ENCODE results near the gene TUBB4B.

TUBB4B gene

DNA sequence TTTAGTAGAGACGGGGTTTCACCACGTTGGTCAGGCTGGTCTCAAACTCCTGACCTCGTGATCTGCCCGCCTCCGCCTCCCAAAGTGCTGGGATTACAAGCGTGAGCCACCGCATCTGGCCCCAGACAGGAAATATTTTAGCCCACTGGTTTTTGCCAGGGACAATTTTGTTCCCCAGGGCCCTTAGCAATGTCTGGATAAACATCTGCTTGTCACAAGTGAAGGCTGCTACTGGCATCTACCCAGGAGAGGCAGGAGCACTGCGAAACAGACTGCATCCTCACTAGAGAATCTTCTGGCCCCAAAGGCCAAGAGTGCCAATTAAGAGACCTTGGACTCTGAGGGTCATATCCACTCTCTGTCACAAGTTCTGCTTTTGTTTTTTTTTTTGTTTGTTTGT lies 38.1 kb upstream of the TUBB4B start:
- no peak overlapping the region for H3K27ac Mint-ChIP-seq
- peaks cover 45% of the 10 kb centered on the region for H3K4me1 Mint-ChIP-seq
- H3K9me3 Mint-ChIP-seq, result no peaks in the 10 kb centered on the region
- no peak for DNase-seq (ENCODE audit: low spot score in 2 of 2)
- no peak for ATAC-seq
- H3K4me3 Mint-ChIP-seq, result peak overlapping the region; percentile 4
- peaks cover 27% of the 10 kb centered on the region for H3K36me3 Mint-ChIP-seq

DNA sequence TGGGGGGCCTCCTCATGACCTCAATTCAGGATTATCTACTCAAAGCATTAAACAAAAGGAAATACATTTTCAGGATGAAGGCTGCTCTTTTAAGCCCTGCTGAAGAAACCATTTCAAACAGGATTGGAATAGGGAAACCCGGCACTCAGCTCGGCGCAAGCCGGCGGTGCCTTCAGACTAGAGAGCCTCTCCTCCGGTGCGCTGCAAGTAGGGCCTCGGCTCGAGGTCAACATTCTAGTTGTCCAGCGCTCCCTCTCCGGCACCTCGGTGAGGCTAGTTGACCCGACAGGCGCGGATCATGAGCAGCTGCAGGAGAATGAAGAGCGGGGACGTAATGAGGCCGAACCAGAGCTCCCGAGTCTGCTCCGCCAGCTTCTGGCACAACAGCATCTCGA lies 36.4 kb upstream of the TUBB4B start:
- Mint-ChIP-seq H3K4me3 (peak overlapping the region; percentile 94), H3K9me3 (no peaks in the 10 kb centered on the region), H3K4me1 (peaks cover 45% of the 10 kb centered on the region), H3K27ac (peak overlapping the region; percentile 97), H3K36me3 (peaks cover 43% of the 10 kb centered on the region)
- DNase-seq (ENCODE audit: low spot score in 2 of 2) (no peak), ATAC-seq (no peak)

DNA sequence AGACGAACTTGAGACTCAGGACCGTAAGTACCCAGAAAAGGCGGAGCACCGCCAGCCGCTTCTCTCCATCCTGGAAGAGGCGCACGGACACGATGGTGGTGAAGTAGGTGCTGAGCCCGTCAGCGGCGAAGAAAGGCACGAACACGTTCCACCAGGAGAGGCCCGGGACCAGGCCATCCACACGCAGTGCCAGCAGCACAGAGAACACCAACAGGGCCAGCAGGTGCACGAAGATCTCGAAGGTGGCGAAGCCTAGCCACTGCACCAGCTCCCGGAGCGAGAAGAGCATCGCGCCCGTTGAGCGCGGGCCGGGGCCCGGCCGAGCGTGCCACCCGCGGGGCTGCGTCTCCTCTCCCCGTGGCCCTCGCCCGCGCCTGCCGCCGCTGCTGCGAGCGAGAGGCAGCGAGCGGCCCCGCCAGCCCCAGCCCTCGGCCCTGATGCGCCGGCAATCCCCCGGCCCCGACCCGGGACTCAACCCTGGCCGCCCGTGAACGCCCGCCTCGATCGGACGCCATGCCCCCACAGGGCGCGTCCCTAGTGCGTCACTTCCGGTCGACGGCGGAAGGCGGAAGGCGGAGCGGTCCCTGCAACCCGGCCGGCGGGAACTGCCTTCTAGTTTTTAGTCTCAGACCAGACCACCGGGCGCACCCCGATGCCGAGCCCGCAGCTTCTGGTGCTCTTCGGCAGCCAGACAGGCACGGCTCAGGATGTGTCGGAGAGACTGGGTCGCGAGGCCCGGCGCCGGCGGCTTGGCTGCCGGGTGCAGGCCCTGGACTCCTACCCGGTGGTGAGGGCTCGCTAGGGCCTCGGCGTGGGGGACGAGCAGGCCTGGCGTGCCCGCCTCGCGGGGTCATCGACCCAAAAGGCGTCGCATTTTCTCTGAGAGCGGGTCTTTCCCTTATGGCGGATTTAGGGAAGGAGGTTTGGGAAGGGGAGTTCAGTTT lies 35.7 kb upstream of the TUBB4B start, which contains the start of the genes NDOR1 and TMEM203:
Gene NDOR1 (plus strand): TSS at position 575 of the 944 bp plus-strand sequence. CDS start 78 bp downstream, at position 653.
Gene TMEM203 (minus strand): TSS at position 523 of the 944 bp plus-strand sequence. CDS start 234 bp downstream, at position 289.
- ATAC-seq (peak; percentile 77), DNase-seq (ENCODE audit: low spot score in 2 of 2) (peak; percentile 94 to 97)
- H3K27ac Mint-ChIP-seq, result peak within 1 kb of the TSS; percentile 97
- H3K9me3 Mint-ChIP-seq, result no peaks in the 10 kb centered on the region
- peaks cover 50% of the 10 kb centered on the region for H3K36me3 Mint-ChIP-seq
- peak within 1 kb of the TSS; percentile 94 for H3K4me3 Mint-ChIP-seq
- peaks cover 45% of the 10 kb centered on the region for H3K4me1 Mint-ChIP-seq

DNA sequence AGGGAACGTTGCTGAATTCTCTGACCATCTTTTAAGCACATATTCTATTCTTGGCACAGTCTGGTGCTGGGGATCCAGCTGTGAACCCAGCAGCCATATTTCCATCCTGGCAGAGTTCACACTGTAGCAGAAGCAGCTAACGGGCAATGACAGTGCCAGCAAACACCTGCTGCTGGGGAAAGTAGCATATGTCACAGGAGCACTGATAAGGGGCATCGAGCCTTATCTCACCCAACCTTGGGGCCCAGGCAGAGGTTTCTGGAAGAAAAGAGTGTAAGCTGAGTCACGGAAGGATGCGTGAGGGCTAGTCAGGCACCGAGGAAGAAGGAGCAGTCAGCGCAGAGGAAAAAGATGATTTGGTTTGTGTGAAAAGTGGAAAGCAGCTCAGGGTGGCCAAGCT lies 34.5 kb upstream of the TUBB4B start:
- ATAC-seq, result no peak
- peaks cover 58% of the 10 kb centered on the region for H3K36me3 Mint-ChIP-seq
- H3K27ac Mint-ChIP-seq, result peak overlapping the region; percentile 97
- no peak for DNase-seq (ENCODE audit: low spot score in 2 of 2)
- H3K4me1 Mint-ChIP-seq, result peaks cover 40% of the 10 kb centered on the region
- no peaks in the 10 kb centered on the region for H3K9me3 Mint-ChIP-seq
- peak overlapping the region; percentile 94 for H3K4me3 Mint-ChIP-seq

DNA sequence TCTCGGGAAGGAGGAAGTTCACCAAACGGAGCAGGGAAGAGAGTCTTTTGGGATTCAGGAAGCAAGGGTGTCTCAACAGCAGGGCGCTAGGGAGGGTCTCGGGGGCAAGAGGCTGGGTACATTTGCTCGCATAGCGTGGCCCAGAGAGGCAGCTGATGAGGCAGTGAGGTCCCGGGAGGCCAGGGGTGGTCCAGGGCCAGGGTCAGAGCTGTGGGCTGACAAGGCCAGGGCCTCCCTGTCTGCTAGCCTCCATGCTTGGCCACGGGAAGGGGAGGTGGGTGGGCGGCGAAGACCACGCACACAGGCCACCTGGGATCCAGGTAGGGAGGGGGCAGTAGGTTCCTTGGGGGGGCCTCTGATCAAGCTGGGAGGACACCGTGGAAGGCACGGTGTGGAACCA lies 29.6 kb upstream of the TUBB4B start:
- Mint-ChIP-seq H3K4me1 (peaks cover 12% of the 10 kb centered on the region), H3K27ac (no peak overlapping the region), H3K4me3 (no peak overlapping the region), H3K36me3 (peaks cover 48% of the 10 kb centered on the region), H3K9me3 (no peaks in the 10 kb centered on the region)
- ATAC-seq, result no peak
- no peak for DNase-seq (ENCODE audit: low spot score in 2 of 2)

DNA sequence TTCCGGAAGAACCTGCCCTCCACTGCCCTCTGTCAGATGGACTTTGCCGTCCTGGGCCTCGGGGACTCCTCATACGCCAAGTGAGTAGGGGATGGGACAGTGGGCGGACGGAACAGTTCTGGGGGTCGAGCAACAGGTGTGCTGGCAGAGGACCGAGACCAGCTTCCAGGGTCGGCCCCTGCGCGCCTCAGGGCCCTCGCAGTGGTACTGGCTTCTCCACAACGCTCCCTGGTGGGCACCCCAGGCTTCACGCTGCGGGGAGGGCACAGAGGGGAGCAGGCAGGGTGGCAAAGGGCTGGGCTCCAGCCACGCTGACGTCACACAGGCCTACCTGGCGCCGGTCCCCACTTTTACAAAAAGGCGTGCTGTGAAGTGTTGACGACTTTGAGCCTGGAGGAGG lies 28.6 kb upstream of the TUBB4B start:
- ATAC-seq, result no peak
- Mint-ChIP-seq H3K36me3 (peaks cover 41% of the 10 kb centered on the region), H3K4me3 (no peak overlapping the region), H3K27ac (no peak overlapping the region), H3K9me3 (no peaks in the 10 kb centered on the region), H3K4me1 (peaks cover 2% of the 10 kb centered on the region)
- DNase-seq (ENCODE audit: low spot score in 2 of 2), result no peak

DNA sequence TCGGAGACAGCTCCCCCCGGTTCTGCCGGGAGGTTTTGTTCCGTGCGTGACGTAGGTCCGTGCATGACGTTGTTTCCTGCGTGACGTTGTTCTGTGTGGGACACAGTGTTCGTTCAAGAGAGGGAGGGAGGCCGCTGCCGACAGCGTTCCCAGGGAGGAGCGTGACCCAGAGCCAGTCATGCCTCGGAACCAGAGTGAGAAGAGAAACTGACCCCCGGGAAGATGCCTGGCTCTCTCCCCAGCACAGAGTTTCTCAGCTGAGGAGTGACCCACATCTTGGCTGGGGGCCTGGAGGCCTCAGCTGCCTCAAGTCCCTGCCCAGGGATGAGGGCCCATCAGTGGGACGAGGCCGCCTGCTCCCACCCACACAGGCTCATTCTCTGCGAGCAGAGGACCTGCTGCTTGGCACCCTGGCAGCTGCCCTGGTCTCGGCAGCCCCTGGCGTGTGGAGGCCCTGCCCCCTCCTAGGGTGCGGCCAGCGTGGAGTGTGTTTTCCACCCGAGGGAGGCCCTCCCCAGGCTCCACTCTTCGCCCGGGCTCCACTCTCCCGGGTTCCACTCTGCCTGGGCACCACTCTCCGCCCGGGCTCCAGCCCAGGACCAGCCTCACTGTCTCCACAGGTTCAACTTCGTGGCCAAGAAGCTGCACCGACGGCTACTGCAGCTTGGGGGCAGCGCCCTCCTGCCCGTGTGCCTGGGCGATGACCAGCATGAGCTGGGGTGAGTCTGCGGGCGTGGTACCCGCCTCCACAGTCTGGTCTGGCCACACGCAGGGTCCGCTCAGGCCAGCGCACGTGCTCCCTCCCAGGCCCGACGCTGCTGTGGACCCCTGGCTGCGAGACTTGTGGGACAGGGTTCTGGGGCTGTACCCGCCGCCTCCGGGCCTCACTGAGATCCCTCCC lies 27.7 kb upstream of the TUBB4B start:
- no peak overlapping the region for H3K4me3 Mint-ChIP-seq

DNA sequence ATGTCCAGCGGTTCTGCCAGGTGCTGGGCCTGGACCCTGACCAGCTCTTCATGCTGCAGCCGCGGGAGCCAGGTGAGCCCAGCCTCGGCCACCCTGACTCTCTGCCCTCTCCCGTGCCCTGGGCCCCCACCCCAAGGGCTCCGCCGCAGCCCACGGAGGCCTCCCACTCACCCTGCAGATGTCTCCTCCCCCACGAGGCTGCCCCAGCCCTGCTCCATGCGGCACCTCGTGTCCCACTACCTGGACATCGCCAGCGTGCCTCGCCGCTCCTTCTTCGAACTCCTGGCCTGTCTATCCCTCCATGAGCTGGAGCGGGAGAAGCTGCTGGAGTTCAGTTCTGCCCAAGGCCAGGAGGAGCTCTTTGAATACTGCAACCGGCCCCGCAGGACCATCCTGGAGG lies 26.5 kb upstream of the TUBB4B start:
- DNase-seq (ENCODE audit: low spot score in 2 of 2) (no peak), ATAC-seq (no peak)
- Mint-ChIP-seq H3K9me3 (no peaks in the 10 kb centered on the region), H3K4me3 (no peak overlapping the region), H3K36me3 (peaks cover 22% of the 10 kb centered on the region), H3K27ac (no peak overlapping the region), H3K4me1 (no peaks in the 10 kb centered on the region)

More for the DNA sequence above, 27.7 kb upstream of the TUBB4B start:
- H3K9me3 Mint-ChIP-seq, result no peaks in the 10 kb centered on the region
- no peak overlapping the region for H3K27ac Mint-ChIP-seq
- no peak for ATAC-seq
- no peaks in the 10 kb centered on the region for H3K4me1 Mint-ChIP-seq
- H3K36me3 Mint-ChIP-seq, result peaks cover 32% of the 10 kb centered on the region
- DNase-seq (ENCODE audit: low spot score in 2 of 2), result no peak

DNA sequence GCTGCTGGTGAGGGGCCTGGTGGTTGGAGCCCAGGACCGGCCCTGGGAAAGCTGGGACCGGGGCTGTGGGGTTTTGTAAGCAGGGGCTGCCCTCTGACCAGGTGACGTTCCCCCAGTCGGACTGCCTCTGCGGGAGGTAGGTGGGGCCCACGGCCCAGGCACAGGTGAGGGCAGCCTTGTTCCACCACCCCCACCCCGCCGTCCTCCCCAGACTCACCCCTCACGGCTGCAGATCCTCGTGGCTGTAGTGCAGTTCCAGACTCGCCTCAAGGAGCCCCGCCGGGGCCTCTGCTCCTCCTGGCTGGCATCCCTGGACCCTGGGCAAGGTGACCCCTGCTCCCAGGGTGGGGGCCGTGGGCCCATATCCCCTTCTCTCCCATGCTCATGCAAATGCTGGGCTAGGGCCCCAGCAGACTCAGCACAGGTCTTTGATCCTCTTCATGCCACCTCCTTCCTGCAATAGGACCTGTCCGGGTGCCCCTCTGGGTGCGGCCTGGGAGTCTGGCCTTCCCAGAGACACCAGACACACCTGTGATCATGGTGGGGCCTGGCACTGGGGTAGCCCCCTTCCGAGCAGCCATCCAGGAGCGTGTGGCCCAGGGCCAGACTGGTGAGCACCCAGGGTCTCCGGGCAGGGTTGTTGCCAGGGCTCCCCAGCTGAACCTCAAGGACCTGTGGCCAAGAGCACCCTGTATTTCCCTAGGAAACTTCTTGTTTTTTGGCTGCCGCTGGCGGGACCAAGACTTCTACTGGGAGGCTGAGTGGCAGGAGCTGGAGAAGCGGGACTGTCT lies 25.7 kb upstream of the TUBB4B start:
- H3K4me1 Mint-ChIP-seq, result peaks cover 4% of the 10 kb centered on the region
- no peak for DNase-seq (ENCODE audit: low spot score in 2 of 2)
- no peak for ATAC-seq
- H3K4me3 Mint-ChIP-seq, result no peak overlapping the region
- H3K36me3 Mint-ChIP-seq, result peaks cover 14% of the 10 kb centered on the region
- H3K9me3 Mint-ChIP-seq, result no peaks in the 10 kb centered on the region
- H3K27ac Mint-ChIP-seq, result no peak overlapping the region

DNA sequence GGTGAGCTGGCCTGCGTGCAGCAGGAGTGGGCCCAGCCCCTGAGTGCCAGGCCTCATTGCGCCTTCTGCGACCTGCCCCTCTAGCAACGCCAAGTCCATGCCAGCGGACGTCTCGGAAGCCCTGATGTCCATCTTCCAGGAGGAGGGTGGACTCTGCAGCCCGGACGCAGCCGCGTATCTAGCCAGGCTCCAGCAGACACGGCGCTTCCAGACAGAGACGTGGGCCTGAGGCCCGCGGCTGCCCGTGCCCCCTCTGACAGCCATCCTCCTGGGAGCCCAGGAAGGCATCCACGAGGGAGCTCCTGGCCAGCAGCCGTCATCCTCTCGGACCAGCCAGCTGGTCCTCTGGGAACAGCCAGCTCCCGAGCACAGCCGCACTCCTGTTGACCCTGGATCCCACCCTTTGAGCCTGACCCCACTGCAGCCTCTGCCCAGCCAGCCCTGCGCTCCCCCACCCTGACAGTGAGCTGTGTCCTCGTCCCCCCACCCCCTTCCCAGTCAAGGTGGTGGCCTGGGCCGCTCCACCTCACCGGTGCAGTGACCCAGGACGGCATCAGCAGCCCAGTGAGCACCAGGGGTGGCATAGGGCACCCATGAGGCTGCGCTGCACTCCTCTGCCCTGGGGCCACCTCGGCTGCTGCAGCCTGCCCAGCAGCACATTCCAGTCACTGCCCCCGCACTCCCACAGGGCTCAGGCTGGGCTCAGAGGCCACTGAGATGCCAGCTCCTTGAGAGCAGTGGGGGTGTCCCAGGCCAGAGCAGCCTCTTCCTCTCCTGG lies 24.7 kb upstream of the TUBB4B start:
- DNase-seq (ENCODE audit: low spot score in 2 of 2), result no peak
- ATAC-seq, result no peak
- peaks cover 6% of the 10 kb centered on the region for H3K36me3 Mint-ChIP-seq
- H3K4me3 Mint-ChIP-seq, result no peak overlapping the region
- H3K27ac Mint-ChIP-seq, result no peak overlapping the region
- peaks cover 4% of the 10 kb centered on the region for H3K4me1 Mint-ChIP-seq
- no peaks in the 10 kb centered on the region for H3K9me3 Mint-ChIP-seq

DNA sequence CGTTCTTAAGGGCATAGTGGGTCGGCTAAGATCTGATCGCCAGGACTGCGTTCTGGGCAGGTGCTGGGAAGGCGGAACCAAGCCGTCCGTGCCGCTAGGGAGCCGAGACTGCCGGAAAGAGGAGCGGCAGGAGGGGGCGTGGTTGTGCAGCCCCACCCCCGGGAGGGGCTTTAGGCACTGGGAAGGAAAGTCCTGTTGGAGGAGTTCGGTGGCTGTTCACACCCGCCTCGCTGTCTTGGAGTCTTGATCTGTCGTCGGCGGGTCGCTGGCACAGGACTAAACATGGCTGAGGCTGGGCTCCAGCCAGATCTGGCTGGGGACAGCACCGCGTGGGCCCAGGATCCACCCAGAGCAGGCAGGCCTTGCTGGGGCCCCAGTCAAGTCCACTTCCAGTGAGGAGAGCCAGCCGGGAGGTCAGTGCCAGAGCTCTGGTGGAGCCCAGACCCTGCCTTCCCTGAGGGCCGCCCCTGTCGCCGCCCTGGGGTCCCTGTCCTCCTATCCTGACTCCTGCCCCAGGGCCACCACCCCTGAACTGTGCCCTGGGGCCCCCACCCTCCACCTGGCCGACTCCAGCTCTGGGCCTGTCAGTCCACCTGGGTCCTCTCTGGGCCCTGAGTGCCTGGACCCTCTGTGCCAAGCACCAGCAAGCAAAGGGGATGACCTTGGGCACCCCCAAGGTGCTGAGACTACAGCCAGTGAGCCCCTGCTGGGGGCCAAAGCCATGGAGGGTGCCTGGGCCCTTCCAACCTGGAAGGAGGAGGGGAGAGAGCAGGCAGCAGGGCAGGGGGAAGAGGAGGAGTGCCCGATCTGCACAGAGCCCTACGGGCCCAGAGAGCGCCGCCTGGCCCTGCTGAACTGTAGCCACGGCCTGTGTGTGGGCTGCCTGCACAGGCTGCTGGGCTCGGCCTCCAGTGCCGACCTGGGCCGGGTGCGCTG lies 23.5 kb upstream of the TUBB4B start:
- ATAC-seq, result no peak
- Mint-ChIP-seq H3K36me3 (peaks cover 6% of the 10 kb centered on the region), H3K4me1 (peaks cover 4% of the 10 kb centered on the region), H3K27ac (no peak overlapping the region), H3K4me3 (no peak overlapping the region), H3K9me3 (no peaks in the 10 kb centered on the region)
- no peak for DNase-seq (ENCODE audit: low spot score in 2 of 2)

DNA sequence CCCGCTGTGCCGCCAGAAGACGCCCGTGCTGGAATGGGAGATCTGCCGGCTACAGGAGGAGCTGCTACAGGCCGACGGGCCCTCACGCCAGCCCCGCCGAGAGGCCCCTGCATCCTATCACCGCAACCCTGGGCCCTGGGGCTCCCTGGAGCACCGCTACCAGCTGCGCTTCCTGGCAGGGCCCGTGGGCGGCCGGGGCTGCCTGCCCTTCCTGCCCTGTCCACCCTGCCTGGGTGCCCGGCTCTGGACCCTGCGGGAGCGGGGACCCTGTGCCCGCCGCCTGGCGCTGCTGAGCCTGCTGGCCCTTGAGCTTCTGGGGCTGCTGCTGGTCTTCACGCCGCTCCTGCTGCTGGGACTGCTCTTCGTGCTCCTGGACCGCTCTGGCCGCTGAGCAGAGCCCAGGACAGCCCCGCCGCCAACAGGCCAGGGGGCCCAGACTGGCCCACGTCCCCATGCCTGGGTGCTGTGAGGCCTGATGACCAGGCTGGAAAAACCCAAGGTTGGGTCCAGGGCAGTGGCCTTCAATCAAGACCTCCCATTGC lies 22.8 kb upstream of the TUBB4B start:
- DNase-seq (ENCODE audit: low spot score in 2 of 2) (no peak), ATAC-seq (no peak)
- Mint-ChIP-seq H3K9me3 (no peaks in the 10 kb centered on the region), H3K4me3 (no peak overlapping the region), H3K4me1 (peaks cover 9% of the 10 kb centered on the region), H3K27ac (no peak overlapping the region), H3K36me3 (peaks cover 8% of the 10 kb centered on the region)

DNA sequence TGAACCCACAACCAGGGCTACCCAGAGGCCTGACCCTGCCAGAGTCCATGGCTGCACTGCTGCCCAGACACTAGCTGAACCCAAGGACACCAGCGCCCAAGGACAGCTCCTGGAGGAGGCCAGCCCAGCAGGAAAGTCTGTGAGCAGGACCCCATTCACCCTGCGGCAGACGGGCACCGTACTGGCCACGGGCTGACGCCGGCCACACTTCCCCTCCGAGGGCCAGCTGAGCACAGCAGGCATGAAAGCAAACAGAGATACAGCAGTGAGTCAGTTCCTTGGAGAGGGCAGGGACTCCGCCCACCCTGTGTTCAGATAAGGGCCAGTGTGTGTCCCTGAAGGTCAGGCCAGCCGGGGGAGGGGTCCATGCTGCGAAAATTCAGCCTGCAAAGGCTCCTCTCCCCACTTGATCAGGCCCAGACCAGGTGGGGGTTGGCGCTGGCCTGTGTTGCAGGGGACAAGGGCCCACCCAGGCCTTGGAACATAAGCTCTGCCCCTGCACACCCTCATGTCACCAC lies 22.3 kb upstream of the TUBB4B start:
- DNase-seq (ENCODE audit: low spot score in 2 of 2) (no peak), ATAC-seq (no peak)
- H3K4me3 Mint-ChIP-seq, result no peak overlapping the region
- H3K36me3 Mint-ChIP-seq, result peaks cover 12% of the 10 kb centered on the region
- no peaks in the 10 kb centered on the region for H3K9me3 Mint-ChIP-seq
- no peak overlapping the region for H3K27ac Mint-ChIP-seq
- H3K4me1 Mint-ChIP-seq, result peaks cover 9% of the 10 kb centered on the region

Measured in stimulated activated effector memory CD8-positive, alpha-beta T cell treated with anti-CD3 and anti-CD28 coated beads, Interleukin-12 subunit alpha, Interleukin-12 subunit beta, amount 100 ng/mL, for 72 hours (primary cell).